SK-N-SH treated with all-trans-retinoic acid at 6 μM for 48 hours (cell line): ENCODE results near the gene MPG.

Source experiments
- ARNTL ChIP-seq: fragments of 450-650 bp; formaldehyde crosslinking; IDR thresholded peaks from 2 replicates; pipeline ENCODE4 v1.5.0; 2020; ENCODE audit warnings: low read depth, mild to moderate bottlenecking, moderate library complexity, borderline replicate concordance
- BACH2 ChIP-seq: fragments of 250-450 bp; sonication (Bioruptor Pico); IDR thresholded peaks from 2 replicates; pipeline ENCODE4 v1.9.0; 2021; ENCODE audit warnings: mild to moderate bottlenecking, borderline replicate concordance
- ESRRG ChIP-seq: fragments of 250-450 bp; sonication (Bioruptor Pico); IDR thresholded peaks from 2 replicates; pipeline ENCODE4 v1.6.1; 2021; ENCODE audit warnings: mild to moderate bottlenecking
- GLIS3 ChIP-seq: fragments of 250-450 bp; sonication (Bioruptor Pico); IDR thresholded peaks from 2 replicates; pipeline ENCODE4 v1.5.0; 2020; ENCODE audit warnings: mild to moderate bottlenecking, moderate library complexity
- ZFP30 ChIP-seq: fragments of 450-650 bp; formaldehyde crosslinking; IDR thresholded peaks from 2 replicates; pipeline ENCODE4 v1.5.0; 2022; ENCODE audit warnings: mild to moderate bottlenecking, moderate library complexity
- ZNF8 ChIP-seq: fragments of 450-650 bp; formaldehyde crosslinking; IDR thresholded peaks from 2 replicates; pipeline ENCODE4 v1.5.0; 2020; ENCODE audit warnings: mild to moderate bottlenecking, moderate library complexity
- TF ChIP-seq, protein P1 (sequence below): fragments of 250-450 bp; sonication (Bioruptor Pico); IDR thresholded peaks from 2 replicates; pipeline ENCODE4 v1.8.0; 2021; ENCODE audit warnings: low read depth, mild to moderate bottlenecking, moderate library complexity, borderline replicate concordance
- TF ChIP-seq, protein P2 (sequence below): fragments of 250-450 bp; sonication (Bioruptor Pico); IDR thresholded peaks from 2 replicates; pipeline ENCODE4 v1.8.0; 2020; ENCODE audit warnings: mild to moderate bottlenecking, moderate library complexity, borderline replicate concordance

DNA sequence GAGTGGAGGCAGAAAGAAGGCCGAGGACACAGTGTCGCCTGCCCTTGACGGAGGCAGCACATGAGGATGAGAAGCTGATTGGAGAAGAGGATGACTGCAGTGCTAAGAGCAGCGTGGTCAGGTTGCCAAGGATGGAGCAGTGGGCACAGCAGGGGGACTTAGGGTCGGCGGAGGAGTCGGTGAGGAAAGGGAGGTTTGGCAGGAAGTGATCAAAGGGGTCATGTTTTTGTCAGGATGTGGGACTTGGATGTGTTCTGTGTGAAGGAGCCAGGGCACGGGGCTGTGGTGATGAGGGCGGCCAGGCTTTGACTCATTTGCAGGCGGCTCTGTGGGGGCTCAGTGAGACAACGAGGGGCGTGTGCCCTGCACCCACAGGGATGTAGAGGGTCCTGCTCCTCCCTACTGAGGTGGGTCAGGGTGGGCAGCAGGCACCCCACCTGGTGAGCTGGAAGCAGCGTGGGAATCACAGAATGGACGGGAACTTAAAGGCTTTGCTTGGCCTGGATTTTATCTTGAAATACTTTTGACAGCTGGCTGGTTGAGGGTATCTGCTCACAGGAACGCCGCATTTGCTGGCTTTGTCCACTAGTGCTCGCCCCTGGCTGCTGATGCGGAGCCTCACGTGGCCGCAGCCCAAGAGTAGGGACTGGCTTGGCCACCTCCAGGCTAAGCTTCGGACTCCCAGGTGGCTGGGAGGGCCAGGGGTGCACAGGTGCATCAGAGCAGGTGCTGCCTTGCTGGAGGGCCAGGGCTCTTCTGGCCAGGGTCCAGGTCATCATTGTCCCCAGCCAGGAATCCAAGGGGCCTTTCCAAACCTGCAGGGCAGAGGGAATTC lies 6.0 kb downstream of the MPG start:
- TF ChIP-seq, protein P1, sequence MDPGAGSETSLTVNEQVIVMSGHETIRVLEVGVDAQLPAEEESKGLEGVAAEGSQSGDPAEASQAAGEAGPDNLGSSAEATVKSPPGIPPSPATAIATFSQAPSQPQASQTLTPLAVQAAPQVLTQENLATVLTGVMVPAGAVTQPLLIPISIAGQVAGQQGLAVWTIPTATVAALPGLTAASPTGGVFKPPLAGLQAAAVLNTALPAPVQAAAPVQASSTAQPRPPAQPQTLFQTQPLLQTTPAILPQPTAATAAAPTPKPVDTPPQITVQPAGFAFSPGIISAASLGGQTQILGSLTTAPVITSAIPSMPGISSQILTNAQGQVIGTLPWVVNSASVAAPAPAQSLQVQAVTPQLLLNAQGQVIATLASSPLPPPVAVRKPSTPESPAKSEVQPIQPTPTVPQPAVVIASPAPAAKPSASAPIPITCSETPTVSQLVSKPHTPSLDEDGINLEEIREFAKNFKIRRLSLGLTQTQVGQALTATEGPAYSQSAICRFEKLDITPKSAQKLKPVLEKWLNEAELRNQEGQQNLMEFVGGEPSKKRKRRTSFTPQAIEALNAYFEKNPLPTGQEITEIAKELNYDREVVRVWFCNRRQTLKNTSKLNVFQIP (CRISPR knock-in tag): no peak
- TF ChIP-seq ZFP30 (CRISPR knock-in tag): no peak
- TF ChIP-seq GLIS3 (CRISPR knock-in tag): no peak
- TF ChIP-seq ARNTL (CRISPR knock-in tag): no peak
- TF ChIP-seq ZNF8 (CRISPR knock-in tag): no peak
- TF ChIP-seq ESRRG (CRISPR knock-in tag): no peak
- no peak for TF ChIP-seq BACH2
- TF ChIP-seq, protein P2, sequence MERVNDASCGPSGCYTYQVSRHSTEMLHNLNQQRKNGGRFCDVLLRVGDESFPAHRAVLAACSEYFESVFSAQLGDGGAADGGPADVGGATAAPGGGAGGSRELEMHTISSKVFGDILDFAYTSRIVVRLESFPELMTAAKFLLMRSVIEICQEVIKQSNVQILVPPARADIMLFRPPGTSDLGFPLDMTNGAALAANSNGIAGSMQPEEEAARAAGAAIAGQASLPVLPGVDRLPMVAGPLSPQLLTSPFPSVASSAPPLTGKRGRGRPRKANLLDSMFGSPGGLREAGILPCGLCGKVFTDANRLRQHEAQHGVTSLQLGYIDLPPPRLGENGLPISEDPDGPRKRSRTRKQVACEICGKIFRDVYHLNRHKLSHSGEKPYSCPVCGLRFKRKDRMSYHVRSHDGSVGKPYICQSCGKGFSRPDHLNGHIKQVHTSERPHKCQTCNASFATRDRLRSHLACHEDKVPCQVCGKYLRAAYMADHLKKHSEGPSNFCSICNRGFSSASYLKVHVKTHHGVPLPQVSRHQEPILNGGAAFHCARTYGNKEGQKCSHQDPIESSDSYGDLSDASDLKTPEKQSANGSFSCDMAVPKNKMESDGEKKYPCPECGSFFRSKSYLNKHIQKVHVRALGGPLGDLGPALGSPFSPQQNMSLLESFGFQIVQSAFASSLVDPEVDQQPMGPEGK (CRISPR knock-in tag): no peak
